MCF 10A (cell line): ENCODE results near the gene TFCP2L1. TPM values are rescaled to one million over a fixed set of nuclear protein-coding genes. Genes with fewer than 3 reads are reported as not detected.

Experiments
- BruUV-seq: library from RNA; stranded (reverse); fragments of 400-500 nt; replicated peaks from 2 replicates; lab custom pipeline; 2021; lab: Mats Ljungman, UMichigan
- CTCF ChIA-PET: fragments of 300-600 bp; sonication (Branson Sonifier 250); formaldehyde crosslinking; extraction: SDS; loops from one replicate; lab custom pipeline; 2021; ENCODE audit warnings: antibody characterized with exemption, inconsistent platforms; lab: Yijun Ruan, JAX
- POLR2A ChIA-PET: fragments of 300-600, 350-650 bp; sonication (Branson Sonifier 250); formaldehyde crosslinking; extraction: SDS; loops from one replicate; lab custom pipeline; 2020; ENCODE audit warnings: antibody characterized with exemption, inconsistent platforms; lab: Yijun Ruan, JAX
- DNase-seq: peaks from one replicate; pipeline ENCODE4 v3.0.0-alpha.2; 2018; ENCODE audit not compliant: unreplicated experiment
- H3K27ac Mint-ChIP-seq: one replicate; pipeline ENCODE4 v1.8.0; 2022; ENCODE audit warnings: mild to moderate bottlenecking, low read depth, mixed read lengths; ENCODE audit not compliant: unreplicated experiment
- H3K27me3 Mint-ChIP-seq: one replicate; pipeline ENCODE4 v1.8.0; 2022; ENCODE audit warnings: mixed read lengths; ENCODE audit not compliant: insufficient read depth, unreplicated experiment
- H3K36me3 Mint-ChIP-seq: one replicate; pipeline ENCODE4 v1.8.0; 2022; ENCODE audit warnings: mild to moderate bottlenecking, moderate library complexity, mixed read lengths; ENCODE audit not compliant: insufficient read depth, unreplicated experiment
- H3K4me1 Mint-ChIP-seq: one replicate; pipeline ENCODE4 v1.8.0; 2022; ENCODE audit warnings: mixed read lengths; ENCODE audit not compliant: insufficient read depth, unreplicated experiment
- H3K4me3 Mint-ChIP-seq: one replicate; pipeline ENCODE4 v1.8.0; 2022; ENCODE audit warnings: mild to moderate bottlenecking, moderate library complexity, mixed read lengths; ENCODE audit not compliant: unreplicated experiment
- H3K9me3 Mint-ChIP-seq: one replicate; pipeline ENCODE4 v1.8.0; 2022; ENCODE audit warnings: mixed read lengths; ENCODE audit not compliant: unreplicated experiment
- CTCF ChIP-seq: fragments of 200-600 bp; IDR thresholded peaks from one replicate; pipeline ENCODE4 v1.8.0; 2022; ENCODE audit warnings: antibody characterized with exemption, mild to moderate bottlenecking; ENCODE audit not compliant: unreplicated experiment
- intact Hi-C: fragments of 100-400 bp; cut with micrococcal nuclease; formaldehyde crosslinking; loops from 2 replicates; pipeline ENCODE4 v1.14.1; 2022
- total RNA-seq: library from RNA; stranded (reverse); gene quantifications from 2 replicates; pipeline ENCODE4 v1.2.3, GENCODE V29; 2022

Gene TFCP2L1
- total RNA-seq, 1 experiment from 2014 or later: 22.6 TPM

- POLR2A ChIA-PET: interaction anchor here (7.3 kb wide), 1 partner anchor 10 kb away, joined by 69 read pairs; no protein-coding TSS in a partner anchor
- peaks cover 5% of the 10 kb centered on the region for H3K36me3 Mint-ChIP-seq
- H3K4me3 Mint-ChIP-seq: peak overlapping the region; percentile 38
- DNase-seq: peak; percentile 70
- intact Hi-C loops: no loop called here
- no peaks in the 10 kb centered on the region for H3K9me3 Mint-ChIP-seq
- H3K4me1 Mint-ChIP-seq: peaks cover 58% of the 10 kb centered on the region
- CTCF ChIA-PET: interaction anchor here (0.6 to 1.9 kb wide), 3 partner anchors 10 to 182 kb away, joined by 3 to 10 read pairs (median 3); no protein-coding TSS in a partner anchor
- no peak for TF ChIP-seq CTCF
- no peaks in the 10 kb centered on the region for H3K27me3 Mint-ChIP-seq
- H3K27ac Mint-ChIP-seq: peak overlapping the region; percentile 70
- no TSS peak for BruUV-seq
Measured at GRCh38 chr2:121200419-121201315, 84.3 kb downstream of the TFCP2L1 start.

GRCh38 chr2:121200011-121200347 lies 85.0 kb downstream of the TFCP2L1 start:
- no peak for TF ChIP-seq CTCF
- ChIA-PET CTCF (interaction anchor here (0.7 to 1.9 kb wide), 3 partner anchors 11 to 183 kb away, joined by 3 to 10 read pairs (median 3); no protein-coding TSS in a partner anchor), POLR2A (interaction anchor here (7.3 kb wide), 1 partner anchor 11 kb away, joined by 69 read pairs; no protein-coding TSS in a partner anchor)
- Mint-ChIP-seq H3K27me3 (no peaks in the 10 kb centered on the region), H3K4me1 (peaks cover 64% of the 10 kb centered on the region), H3K9me3 (no peaks in the 10 kb centered on the region), H3K4me3 (no peak overlapping the region), H3K36me3 (peaks cover 5% of the 10 kb centered on the region), H3K27ac (peak overlapping the region; percentile 100)
- no peak for DNase-seq
- intact Hi-C loops: no loop called here
- BruUV-seq: no TSS peak

- POLR2A ChIA-PET: interaction anchor here (7.3 kb wide), 1 partner anchor 11 kb away, joined by 69 read pairs; no protein-coding TSS in a partner anchor
- H3K27me3 Mint-ChIP-seq: no peaks in the 10 kb centered on the region
- CTCF ChIA-PET: interaction anchor here (0.7 to 1.9 kb wide), 4 partner anchors 11 to 183 kb away, joined by 3 to 10 read pairs (median 4); no protein-coding TSS in a partner anchor
- H3K9me3 Mint-ChIP-seq: no peaks in the 10 kb centered on the region
- BruUV-seq: no TSS peak
- TF ChIP-seq CTCF: no peak
- intact Hi-C loops: loop anchor here (5.0 kb wide), 1 partner anchor 98 kb away; no protein-coding TSS in a partner anchor
- H3K4me3 Mint-ChIP-seq: no peak overlapping the region
- peaks cover 64% of the 10 kb centered on the region for H3K4me1 Mint-ChIP-seq
- H3K36me3 Mint-ChIP-seq: peaks cover 5% of the 10 kb centered on the region
- peak overlapping the region; percentile 100 for H3K27ac Mint-ChIP-seq
- no peak for DNase-seq
Measured at GRCh38 chr2:121199281-121200010, 85.6 kb downstream of the TFCP2L1 start.
